A172 (cell line): ENCODE measurements around the gene ZFAND4. TPM values are rescaled to one million over a fixed set of nuclear protein-coding genes. Genes with fewer than 3 reads are reported as not detected.
"Not testable (repeated sequence)": the region's sequence is repeated elsewhere in the genome, so short reads cannot be mapped to it uniquely, and the experiment has no call there.

Source experiments
- DNase-seq: peaks from one replicate; pipeline ENCODE4 v3.0.0-alpha.2; 2015; ENCODE audit warnings: low spot score
- total RNA-seq: library from RNA; depleted of rRNA; stranded (reverse); fragments of >200 nt; shearing (Covaris generic); gene quantifications from 2 replicates; pipeline ENCODE4 v1.2.3, GENCODE V29; 2014; rRNA removed

ZFAND4 gene
- 10.5 and 13.2 TPM in 2 replicates for total RNA-seq

DNA sequence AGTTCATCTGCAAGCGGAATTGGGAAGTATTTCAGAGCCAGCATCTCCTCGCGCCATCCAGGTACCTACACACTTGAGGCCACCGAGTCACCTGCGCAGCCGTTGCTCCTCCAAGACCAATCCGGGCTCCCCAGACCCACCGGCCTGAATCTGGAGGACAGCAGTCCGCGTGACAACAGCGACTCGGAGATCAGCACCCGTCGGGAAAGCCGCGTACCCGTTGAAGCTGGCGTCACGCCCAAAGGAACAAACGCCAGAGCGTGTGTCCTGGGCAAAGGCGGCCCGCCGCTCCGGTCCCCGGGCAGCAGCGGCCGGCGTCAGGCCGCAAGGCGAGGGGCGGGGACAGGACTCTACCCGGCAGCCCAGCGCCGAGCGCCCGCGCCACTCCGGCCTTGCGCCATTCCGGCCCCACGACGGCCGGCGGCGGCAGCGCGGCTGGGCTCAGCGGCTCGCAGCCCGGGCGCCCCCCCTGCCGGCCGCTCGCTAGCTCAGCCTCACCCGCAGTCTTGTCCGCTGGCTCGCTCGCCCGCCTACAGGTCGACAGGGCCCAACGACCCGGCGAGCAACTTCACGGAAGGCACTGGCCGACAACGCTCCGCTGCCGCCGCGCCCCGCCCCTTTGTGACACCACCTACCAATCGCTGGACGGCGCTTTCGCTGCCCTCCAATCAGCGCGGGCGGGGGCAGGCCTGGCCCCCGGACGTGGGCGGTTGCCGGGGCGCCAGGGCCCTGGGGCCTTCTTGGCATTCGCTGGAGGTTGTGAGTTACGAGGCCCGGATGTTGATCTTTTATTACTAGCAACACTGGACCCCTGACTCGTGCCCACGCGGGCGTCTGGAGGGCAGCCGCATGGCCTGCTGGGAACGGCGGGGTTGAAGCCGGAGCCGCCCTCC lies at the start of gene ZFAND4:
Gene ZFAND4 (minus strand): TSS at position 592 of the 893 bp plus-strand sequence. CDS start 9,047 bp downstream, outside the sequence.
- DNase-seq = peak; percentile 94

DNA sequence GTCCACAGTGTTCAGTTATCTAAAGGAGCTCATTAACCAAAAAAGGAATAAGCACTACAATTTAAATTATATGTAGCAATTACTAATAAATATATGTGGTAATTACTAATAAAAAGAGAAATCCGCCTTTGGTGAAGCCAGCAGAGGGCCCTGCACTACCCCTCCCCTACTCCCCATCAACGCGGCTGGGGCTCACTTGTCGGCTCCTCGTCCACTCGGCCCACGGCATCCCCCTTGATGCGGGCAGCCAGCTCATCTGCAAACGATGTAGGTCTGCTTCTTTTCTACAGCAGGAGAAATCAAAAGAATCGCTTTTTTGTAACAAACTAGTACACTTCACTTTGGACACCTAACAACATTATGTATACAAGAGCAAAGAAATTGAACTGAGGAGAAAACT lies 48.9 kb upstream of the ZFAND4 start:
- not testable (repeated sequence) for DNase-seq

DNA sequence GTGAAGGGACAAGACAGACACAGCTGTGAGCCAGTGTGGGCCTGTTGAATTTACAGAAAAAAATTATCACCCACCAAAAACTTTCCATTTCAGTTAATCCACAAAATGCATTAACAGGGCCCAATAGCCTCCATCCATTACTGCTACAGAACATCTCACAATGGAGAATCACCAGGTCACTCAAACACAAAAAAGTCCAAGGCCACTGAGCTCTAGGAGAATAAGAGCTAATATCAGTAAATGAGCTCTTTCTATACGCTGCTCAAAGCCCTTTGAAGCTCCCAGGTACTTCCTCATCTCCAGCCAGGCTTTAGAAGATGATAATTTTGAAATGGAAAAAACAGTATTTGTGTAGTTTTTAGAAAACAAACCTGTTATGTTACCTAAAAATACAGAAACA lies 45.1 kb upstream of the ZFAND4 start:
- DNase-seq = not testable (repeated sequence)

DNA sequence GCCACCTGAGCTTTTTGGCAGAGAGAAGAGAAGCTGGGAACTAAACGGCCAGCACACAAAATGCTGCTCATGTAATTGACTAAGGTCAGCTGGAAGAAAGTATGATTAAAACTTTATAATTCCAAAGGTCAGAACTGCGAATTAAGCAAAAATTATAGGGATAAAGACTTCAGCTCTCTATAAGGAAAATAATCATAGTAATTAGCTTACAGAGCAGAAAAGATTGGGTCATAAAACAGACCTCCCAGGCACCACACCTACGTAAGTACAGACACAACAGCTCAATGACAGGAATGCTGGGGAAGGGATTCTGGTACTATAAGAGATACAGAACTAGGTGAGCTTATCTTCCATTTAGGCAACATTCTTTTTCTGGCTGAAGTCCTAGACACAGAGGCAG lies 44.5 kb upstream of the ZFAND4 start:
- DNase-seq = not testable (repeated sequence)

DNA sequence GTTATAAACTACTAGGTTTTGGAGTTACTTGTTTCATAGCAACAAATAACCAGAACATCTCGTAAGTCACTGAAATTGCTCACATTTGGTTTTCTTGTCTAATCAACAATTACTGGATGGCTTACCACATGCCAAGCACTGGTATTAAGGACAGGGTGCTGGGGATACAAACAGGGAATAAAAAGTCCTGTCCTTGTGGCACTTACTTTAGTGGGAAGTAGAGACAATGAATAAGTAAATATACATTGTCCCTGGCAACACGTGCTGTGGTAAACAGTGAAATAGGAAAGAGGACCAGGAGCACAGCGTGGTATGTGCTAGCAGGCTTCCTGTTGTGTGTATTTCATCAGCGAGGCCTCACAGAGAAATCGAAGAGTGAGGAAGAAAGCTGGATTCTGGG lies 38.7 kb upstream of the ZFAND4 start:
- not testable (repeated sequence) for DNase-seq

DNA sequence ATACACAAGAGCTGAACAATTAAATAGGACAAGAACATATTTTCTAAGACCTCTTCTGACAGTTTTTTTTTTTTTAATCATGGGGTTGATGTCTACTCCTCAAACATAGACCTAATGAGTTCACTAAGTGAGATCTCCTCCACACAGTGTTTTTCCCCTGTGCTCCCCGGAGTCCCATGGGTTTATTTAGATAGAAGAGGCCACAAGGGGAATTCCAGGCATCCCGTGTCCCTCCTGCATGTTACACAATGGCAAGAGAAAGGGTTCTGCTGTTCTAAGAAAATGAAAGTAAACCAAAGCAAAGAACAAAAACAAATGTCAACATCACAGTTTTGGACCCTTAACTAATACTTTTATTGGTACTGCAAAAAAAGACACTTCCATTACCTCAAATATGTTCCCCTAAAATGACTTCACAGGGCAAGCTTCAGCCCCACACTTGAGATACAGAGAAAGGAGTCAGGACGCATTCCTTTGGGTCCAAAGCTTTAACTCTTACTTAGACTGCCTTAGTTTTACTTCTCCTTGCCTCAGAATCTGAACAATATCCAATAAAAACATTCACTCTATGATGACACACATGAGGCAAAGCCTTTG lies 37.7 kb upstream of the ZFAND4 start:
- DNase-seq = not testable (repeated sequence)

DNA sequence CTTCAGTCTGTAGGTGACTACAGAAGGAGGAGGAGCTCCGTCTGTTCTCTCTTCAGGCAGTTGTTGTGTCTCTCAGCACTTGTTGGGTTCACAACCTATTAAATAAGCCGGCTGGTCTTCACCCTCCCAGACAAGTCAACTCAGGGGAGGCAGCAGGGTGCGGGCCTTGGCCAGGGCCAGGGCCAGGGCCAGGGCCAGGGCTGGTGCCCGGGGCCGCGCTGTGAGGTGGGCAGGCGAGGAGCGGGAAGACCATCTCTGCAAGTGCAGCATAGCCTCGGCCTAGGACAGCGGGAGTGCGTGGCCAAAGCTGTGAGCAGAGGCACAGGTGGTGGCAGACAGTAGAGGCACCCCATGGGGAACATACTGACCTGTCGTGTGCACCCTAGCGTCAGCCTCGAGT lies 5.9 kb upstream of the ZFAND4 start:
- DNase-seq = not testable (repeated sequence)

DNA sequence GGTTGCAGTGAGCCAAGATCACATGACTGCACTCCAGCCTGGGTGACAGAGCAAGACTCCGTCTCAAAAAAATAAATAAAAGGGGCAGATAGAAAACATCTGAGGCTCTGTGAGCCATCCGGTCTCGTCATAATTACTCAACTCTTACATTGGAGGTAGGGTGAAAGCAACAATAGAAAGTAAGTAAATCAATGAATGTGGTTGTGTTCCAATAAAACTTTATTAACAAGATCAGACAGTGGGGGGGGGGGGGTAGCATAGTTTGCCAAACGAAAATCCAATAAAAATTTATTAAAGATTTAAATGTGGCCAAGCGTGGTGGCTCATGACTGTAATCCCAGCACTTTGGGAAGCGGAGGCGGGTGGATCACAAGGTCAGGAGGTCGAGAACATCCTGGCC lies 2.8 kb upstream of the ZFAND4 start:
- no peak for DNase-seq

DNA sequence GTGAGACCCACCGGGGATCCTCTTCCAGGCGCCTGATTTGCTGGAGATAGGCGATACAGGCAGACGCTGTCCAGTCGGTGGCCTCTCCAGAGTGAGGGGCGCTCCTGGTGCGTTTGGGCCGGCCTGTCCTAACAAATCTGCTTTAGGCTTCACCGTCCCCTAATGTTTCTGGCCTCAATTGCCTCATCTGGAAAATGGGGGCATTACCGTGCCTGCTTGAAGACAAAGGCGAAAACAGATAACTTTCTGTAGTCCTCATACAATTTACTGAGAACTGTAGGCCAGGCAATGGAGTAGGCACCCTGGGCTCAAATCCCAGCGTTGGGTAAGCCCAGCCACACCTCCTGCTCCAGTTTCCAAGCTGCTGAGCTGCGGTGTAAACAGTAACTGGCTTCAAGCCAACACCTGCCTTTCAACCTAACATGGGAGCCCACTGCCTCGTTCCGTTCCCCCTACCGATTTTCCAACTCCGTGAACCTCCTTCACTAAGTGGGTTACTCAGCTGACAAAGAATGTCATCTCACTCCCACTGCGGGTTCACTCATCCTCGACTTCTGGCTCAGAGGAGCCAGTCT lies 589 bp upstream of the ZFAND4 start:
- no peak for DNase-seq

DNA sequence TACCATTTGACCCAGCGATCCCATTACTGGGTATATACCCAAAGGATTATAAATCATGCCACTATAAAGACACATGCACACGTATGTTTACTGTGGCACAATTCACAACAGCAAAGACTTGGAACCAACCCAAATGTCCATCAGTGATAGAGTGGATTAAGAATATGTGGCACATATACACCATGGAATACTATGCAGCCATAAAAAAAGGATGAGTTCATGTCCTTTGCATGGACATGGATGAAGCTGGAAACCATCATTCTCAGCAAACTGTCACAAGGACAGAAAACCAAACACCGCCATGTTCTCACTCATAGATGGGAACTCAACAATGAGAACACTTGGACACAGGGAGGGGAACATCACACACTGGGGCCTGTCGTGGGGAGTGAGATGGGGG lies 1.3 kb downstream of the ZFAND4 start:
- not testable (repeated sequence) for DNase-seq

DNA sequence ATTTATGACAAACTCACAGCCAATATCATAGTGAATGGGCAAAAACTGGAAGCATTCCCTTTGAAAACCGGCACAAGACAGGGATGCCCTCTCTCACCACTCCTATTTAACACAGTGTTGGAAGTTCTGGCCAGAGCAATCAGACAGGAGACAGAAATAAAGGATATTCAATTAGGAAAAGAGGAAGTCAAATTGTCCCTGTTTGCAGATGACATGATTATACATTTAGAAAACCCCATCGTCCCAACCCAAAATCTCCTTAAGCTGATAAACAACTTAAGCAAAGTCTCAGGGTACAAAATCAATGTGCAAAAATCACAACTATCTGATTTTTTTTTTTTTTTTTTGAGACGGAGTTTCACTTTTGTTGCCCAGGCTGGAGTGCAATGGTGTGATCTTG lies 2.7 kb downstream of the ZFAND4 start:
- DNase-seq = not testable (repeated sequence)

DNA sequence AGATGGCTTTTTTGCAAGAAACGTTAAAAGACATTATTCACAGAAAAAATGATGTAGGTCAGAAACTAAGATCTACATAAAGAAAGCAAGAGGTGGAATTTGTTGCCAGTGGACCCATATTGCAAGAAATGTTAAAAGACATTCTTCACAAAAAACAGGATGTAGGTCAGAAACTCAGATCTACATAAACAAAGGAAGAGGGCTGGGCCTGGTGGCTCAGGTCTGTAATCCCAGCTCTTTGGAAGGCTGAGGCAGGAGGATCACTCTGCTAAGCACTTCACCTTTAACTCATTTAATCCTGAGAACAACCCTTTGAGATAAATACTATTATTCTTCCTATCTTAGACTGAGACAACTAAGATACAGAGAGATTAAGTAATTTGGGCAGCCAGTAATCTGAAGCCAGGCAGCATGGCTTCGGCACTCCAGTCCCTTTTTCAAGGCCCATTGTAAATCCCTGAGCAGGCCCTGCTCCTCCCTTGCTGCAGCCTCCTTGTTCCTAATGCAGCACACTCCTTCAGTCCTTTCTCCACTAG lies 11.6 kb downstream of the ZFAND4 start:
- no peak for DNase-seq

DNA sequence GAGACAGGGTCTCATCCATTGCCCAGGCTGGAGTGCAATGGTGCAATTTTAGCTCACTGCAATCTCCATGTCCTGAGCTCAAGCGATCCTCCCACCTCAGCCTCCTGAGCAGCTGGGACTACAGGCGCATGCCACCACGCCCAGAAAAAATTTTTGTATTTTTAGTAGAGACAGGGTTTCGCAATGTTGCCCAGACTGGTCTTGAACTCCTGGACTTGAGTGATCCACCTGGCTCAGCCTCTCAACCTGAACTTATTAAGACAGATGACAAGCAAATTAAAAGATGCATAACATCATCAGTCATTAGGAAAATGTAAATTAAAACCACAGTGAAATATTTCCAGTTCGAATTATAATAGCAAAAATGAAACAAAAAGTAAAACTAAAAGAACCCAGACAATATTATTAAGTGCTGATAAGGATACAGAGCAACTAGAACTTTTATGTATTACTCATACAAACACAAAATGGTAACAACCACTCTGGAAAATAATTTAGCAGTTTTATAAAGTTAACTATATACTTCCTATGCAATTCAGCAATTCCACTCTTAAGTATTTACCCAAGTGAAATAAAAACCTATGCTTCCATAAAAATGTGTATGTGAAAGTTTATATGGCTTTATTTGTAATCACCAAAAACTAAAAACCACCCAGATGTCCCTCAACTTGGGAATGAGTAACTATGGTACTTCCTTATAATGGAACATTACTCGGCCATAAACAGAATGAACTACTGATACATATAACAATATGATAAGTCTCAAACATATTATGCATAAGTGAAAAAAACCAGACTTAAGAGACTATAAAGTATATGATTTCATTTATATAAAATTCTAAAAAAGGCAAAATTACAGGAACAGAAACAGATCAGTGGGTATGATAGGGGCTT lies 15.3 kb downstream of the ZFAND4 start:
- no peak for DNase-seq

DNA sequence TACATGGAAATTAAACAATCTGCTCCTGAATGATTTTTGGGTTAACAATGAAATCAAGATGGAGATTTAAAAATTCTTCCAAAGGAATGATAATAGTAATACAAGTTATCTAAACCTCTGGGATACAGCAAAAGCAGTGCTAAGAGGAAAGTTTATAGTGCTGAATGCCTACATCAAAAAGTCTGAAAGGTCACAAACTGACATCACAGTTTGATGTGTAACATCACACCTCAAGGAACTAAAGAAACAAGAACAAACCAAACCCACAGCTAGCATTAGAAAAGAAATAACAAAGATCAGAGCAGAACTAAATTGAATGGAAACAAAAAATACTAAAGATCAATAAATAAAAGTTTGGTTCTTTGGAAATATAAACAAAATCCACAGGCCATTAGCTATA lies 17.4 kb downstream of the ZFAND4 start:
- no peak for DNase-seq

DNA sequence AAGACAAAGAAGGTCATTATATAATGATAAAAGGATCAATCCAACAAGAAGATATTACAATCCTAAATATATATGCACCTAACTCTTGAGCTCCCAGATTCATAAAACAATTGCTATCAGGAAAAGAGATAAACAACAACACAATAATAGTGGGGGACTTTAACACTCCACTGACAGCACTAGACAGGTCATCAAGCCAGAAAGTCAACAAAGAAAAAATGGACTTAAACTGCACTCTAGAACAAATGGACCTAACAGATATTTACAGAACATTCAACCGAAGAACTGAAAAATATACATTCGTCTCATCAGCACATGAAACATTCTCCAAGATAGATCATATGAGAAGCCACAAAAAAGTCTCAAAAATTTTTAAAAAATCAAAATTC lies 17.8 kb downstream of the ZFAND4 start:
- DNase-seq = not testable (repeated sequence)

DNA sequence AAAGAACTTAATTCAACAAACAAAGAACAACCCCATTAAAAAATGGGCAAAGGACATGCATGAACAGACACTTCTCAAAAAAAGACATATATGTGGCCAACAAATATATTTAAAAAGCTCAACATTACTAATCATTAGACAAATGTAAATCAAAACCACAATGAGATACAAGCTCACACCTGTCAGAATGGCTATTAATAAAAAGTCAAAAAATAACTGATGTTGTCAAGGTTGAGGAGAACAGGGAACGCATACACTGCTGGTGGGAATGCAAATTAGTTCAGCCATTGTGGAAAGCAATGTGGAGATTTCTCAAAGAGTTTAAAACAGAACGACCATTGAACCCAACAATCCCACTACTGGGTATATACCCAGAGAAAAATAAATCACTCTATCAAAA lies 19.1 kb downstream of the ZFAND4 start:
- no peak for DNase-seq

DNA sequence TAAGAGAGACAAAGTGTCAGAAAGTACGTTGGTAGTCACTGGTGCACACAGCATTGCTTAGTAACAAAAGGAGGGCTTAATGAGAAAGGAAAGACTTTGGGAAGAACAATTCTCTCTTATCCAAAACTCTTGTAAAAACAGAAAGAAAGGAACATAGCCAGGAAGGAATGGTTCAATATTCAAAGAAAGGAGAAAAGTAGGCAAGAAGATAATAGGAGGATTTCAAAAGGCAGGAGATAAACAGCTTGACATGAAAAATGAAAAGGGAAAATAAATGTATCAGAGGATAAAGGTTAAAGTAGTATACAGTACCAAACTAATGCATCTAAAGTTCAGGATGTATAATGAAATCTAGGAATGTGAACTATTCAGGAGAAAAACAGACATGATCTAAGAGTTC lies 20.1 kb downstream of the ZFAND4 start:
- DNase-seq = no peak

DNA sequence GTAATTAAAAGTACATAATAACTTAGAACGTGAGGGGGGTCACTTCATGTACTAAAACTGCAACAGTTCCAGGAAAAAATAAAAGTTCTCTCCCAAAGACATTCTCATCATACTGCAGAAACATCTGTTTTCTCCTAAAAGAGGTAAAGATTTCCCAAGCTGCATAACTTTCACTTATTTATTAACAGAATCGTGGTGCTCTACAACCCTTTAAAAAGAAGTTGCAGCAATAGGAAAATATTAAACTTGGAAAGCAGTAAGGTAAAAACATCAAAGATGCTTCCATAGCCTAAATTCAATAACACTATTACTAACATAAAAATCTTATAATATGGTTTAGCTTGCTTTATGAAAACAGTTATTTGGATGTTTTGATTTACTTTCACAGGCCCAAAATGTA lies 23.3 kb downstream of the ZFAND4 start:
- DNase-seq = no peak

DNA sequence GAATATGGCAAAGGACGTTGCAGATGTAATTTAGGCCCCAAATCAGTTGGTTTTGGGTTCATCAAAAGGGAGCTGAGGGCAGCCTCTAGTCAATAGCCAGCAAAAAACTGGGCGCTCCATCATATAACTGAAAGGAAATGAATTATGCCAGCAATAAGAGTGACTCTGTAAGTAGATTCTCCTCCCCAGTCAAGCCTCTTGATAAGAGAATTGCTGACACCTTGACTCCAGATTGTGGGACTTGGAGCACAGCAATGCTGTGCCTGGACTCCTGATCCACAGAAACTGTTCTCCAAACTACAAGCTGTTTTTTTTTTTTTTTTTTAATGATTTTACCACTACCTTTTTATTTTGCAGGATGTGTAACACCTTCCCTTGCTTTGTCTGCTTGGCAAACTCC lies 25.5 kb downstream of the ZFAND4 start:
- DNase-seq = no peak

DNA sequence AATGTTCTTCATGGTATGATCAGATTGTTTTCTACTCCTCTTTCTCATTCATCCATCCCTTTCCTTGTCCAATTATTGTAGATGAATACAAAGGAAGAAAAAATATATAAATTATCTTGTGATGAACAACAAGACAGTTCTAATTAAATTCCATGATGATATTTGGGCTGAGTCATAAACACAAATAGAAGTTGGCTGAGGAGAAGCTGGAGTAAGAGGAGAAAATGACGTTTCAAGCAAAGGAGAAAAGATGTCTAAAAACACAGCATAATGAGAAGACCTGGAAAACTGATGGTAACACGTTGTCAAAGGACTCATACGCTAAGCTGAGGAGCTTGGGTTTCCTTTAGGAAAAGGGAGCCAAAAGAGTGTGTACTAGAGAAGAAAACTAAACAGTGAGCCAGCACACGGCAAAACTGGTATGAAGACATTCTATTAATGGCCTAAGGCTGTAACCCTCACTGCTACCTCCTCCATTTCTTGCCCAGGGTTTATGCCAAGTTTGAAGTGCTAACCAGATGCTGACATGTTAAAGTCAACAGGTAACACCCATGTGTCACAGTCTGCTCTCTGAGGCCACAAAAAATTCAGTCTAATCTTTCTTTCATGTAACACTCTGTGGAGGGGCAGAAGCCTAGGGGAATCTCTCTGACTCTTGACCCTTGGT lies 26.1 kb downstream of the ZFAND4 start:
- DNase-seq = no peak

DNA sequence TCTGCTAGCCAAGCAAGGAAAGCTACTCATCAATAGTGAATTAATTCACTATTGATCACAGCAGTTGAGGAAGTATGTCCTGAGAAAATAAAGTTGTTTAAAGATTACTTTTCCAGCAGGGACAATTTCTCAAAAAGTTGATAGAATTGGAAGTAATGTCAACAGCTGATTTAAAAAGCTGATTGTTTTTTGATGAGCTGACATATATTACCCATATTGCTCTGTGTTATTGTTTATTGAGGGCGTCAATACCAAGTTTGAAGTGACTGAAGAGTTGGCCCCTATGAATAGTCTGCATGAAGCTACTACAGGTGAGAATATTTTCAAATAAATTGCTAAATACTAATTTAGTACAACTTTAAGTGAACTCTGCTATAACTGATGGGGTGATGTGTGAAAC lies 28.0 kb downstream of the ZFAND4 start:
- DNase-seq = no peak
